ENCODE results near the gene IL37.
"Not testable (repeated sequence)": the region's sequence is repeated elsewhere in the genome, so short reads cannot be mapped to it uniquely, and the experiment has no call there.

Gene IL37

DNA sequence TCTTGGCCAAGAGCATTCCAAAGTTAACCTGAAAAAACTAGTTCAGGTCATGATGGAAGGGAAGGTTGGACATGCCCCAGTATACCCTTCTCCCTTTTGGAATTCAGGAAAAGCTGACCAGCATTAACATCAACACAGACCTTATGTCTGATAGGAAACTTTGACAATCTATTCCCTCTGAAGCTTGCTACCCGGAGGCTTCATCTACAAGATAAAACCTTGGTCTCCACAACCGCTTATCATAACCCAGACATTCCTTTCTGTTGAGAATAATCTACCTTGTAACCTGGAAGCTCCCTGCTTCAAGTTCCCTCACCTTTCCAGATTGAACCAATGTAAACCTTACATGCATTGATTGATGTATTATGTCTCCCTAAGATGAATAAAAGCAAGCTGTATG lies 24.7 kb upstream of the IL37 start:
- no peak for DNase-seq
- in situ Hi-C loops (cut with MboI; ENCODE audit: low pct_unique_long_range_greater_than_20kb, low sequenced_read_pairs): no loop called here

DNA sequence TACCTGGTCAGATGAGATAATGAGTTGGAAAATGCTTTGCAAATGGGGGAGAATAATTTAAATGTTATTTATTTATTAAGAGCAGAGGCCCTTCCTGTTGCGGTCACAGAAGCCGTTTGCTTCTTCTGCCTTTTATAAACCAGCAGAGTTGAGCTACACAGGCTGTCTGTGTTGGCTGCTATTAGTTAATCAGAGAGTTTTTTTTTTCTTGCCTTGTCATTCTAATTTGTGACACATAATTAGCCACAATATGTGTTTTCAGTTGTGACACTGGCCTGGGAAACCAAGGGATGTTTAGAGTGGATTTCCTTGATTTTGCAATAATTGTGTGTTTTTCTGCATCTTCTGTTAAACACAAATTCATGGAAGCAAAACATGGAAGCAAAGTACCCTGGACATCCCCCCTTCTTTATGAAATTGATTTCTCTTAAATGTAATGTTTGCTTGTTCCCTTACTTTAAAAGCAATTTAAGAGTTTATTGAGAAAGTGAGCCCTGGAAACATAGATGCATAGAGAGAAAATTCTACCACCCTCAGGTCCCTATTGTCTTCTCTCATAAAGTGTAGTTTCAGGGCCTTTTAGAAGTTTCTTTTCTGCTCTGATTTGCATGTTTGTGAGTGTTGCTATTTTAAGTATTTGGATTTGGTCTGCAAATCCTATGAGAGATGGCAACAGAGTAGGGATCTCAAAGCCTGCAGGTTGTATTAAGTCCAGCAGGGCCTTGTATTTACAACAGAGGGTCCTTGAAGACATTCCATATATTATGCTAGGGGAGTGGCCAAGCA lies 22.8 kb upstream of the IL37 start:
- no peak for DNase-seq
- in situ Hi-C loops (cut with MboI; ENCODE audit: low pct_unique_long_range_greater_than_20kb, low sequenced_read_pairs): no loop called here

DNA sequence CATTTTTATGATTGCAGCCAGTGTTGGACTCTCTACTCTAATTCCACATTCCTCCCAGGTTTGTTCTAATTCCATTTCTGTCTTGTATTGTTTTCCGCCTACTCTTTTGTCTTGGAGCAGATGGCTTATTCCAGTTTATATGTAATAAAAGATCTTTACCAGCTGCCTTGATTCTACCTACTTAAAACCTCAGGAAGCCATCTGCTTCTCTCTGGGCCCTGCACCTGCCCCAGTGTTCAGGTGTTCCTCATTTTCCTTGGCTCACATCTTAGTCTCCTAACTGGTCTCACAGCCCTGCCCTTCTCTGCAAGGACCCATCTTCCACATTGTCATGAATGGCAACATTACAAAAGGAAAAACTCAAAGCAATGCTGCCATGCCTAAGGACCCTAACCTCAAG lies 21.0 kb upstream of the IL37 start:
- in situ Hi-C loops (cut with MboI; ENCODE audit: low pct_unique_long_range_greater_than_20kb, low sequenced_read_pairs): no loop called here
- DNase-seq: no peak

DNA sequence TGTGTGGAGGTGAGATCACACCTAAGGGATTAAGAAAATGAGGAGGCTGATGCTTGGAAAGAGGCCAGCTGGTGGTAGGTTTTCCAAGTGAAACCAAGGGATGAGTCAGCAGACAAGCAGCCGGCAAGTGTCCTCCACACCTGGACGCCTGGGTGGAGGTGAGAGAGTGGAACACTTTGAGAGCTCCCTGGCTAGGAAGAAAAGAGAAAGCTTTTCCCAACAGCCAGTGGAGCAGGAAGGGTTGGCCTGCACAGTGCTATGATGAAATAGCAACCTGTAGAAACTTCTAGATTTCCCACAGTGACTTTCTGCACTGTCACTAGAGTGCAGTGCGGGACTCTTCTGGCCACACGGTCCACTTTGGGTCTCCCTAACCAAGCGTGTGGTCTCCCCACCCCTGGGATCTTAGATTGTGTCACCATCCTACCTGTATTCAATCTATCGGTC lies 19.6 kb upstream of the IL37 start:
- DNase-seq: no peak
- in situ Hi-C loops (cut with MboI; ENCODE audit: low pct_unique_long_range_greater_than_20kb, low sequenced_read_pairs): no loop called here

DNA sequence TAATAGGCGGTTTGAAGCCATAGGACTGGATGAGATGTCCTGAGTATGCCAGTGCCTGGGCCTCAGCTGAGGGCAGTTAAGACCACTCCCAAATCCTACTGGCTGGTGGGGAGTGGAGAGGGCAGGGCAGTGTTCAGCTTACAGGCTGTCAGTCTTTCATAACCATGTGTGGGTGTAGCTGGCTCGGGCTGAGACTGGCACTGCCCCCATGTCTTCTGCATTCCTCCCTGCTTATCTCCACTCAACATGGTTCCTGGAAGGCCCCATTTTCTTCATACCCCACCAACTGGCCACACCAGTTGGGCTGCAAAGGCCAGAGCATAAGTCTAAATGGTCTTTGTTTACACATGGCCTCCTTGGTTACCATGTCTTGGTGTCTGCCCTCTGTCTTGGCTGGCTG lies 17.2 kb upstream of the IL37 start:
- in situ Hi-C loops (cut with MboI; ENCODE audit: low pct_unique_long_range_greater_than_20kb, low sequenced_read_pairs): no loop called here
- DNase-seq: no peak

DNA sequence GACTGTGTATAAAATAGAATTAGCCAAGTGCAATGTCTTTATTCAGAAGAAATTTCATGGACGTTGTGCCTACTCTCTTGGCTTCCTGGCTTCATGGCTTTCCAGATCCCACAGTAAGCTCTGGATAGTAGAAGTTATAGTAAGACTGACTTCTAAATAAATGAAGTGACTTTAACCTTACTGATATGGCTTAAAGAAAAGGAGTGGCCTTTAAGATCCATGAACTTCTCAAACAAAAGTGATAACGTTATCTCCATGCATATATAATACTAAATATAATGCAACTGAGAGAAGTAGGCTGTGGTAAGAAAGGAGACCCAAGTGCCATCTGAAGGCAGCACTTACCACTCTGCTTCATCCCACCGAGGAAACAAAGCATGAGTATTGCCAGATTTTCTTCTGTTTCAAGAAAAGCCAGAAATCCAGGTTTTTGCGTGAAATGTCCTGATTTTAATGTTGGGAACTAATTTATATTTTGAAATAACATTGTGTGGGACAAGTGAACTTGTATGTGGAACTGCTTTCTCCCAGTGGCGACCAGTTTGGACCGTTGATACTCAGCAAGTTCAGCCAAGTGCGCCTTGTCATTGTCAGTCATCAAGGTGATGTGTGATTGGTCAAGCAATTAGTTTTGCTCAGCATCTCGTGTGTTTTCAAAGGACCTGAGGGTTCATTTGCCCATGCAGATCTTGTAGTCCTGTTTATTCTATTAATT lies 13.9 kb upstream of the IL37 start:
- DNase-seq: no peak
- in situ Hi-C loops (cut with MboI; ENCODE audit: low pct_unique_long_range_greater_than_20kb, low sequenced_read_pairs): no loop called here

DNA sequence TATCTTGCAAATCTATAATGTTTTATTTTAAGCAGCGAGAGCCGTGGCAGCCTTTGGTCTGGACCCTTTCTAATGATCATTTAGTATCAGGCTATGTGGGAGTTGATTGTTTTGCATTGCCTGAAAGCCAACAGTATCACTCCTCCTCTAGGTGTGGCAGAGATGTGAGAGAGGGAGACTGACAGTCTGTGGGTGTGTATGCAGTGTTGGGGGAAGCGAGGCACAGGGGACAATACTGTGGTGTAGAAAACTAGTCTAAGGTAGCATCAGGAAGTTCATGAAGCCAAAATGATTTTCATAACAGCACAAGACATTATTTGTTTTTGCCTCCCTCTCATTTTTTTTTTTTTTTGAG lies 13.4 kb upstream of the IL37 start:
- DNase-seq: no peak
- in situ Hi-C loops (cut with MboI; ENCODE audit: low pct_unique_long_range_greater_than_20kb, low sequenced_read_pairs): no loop called here

DNA sequence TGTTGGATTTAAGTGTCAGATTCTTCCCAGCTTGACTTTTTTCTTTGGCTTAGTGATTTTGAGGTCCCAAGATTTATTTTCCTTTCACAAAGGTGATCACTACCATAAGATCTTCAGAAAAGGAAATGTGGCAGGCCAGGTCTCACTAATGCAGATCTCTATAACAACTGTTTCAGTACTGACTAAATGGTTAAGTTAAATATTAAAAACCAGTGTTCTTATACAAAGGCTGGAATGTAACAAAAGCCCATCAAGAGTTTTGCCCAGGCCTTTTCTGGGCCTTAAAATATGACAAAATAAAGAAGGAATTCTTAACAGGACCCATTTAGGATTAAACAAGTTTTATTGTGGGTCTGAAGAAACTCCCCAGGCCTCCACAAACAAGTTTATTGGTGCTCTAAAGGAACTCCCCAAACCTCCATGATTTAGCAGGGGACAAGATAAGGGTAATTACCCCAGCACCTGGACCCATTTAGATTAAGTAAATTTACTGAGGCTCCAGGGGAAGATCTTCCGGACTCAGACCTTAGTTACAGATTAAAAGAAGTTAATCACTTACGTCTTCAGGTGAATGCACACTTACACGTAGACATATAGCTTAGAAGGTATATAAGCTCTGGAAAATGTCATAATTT lies 9.4 kb upstream of the IL37 start:
- in situ Hi-C loops (cut with MboI; ENCODE audit: low pct_unique_long_range_greater_than_20kb, low sequenced_read_pairs); DNase-seq: not testable (repeated sequence)

DNA sequence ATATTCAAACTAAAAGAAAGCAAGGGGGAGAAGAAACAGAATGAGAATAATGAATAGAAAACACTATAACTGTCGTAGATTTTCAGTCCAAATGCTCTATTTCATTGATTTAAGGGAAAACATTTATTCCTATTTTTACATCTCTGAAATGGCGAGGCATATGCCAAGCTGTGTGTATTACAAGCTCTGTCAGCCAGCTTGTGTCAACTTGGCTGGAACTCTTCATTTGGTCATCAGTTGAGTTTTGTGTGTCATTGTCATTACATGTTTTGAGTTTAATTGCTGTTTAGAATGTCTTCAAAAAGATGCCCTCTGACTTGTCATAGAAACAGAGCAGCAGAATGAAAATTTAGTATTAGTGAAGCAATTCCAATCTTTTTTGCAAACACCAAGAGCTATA lies 8.1 kb upstream of the IL37 start:
- no peak for DNase-seq
- in situ Hi-C loops (cut with MboI; ENCODE audit: low pct_unique_long_range_greater_than_20kb, low sequenced_read_pairs): no loop called here

DNA sequence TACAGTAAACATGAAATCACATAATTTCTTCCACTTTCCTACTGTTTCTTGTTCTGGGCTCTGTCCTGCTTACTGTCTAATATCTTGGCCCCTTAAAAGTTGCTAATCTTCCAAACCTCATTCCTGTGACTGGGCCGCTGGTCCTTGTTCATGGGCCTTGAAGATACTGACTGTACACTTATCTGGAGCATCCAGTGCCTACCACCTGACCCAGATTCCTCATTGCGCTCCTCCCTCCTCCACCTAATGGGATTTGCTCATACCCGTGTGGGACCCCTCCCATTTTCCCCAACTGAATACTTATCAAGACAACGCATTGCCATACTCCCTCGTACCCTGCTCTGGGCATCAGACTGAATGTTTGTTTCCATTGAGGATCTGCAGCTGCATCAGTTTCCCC lies 6.1 kb upstream of the IL37 start:
- in situ Hi-C loops (cut with MboI; ENCODE audit: low pct_unique_long_range_greater_than_20kb, low sequenced_read_pairs): no loop called here
- DNase-seq: no peak

DNA sequence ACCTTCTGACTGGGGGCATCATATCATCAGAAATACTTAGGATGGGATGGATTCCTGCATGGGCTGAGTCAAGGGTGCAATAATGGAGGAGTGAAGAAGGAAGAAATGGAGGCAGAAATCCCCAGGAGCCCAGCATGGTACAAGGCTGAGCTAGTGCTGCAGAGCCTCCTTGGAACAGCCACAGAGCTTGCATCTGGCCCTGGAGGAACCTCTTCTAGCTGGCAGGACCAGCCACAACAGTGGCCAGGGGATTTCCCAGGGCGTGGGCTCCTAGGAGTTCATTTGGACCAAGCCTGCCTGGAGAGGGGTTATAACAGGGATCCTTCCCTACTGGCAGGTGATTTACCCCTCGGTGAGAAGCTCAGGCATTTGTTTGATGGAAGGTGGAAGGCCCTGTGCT lies 4.7 kb upstream of the IL37 start:
- in situ Hi-C loops (cut with MboI; ENCODE audit: low pct_unique_long_range_greater_than_20kb, low sequenced_read_pairs): no loop called here
- DNase-seq: no peak

DNA sequence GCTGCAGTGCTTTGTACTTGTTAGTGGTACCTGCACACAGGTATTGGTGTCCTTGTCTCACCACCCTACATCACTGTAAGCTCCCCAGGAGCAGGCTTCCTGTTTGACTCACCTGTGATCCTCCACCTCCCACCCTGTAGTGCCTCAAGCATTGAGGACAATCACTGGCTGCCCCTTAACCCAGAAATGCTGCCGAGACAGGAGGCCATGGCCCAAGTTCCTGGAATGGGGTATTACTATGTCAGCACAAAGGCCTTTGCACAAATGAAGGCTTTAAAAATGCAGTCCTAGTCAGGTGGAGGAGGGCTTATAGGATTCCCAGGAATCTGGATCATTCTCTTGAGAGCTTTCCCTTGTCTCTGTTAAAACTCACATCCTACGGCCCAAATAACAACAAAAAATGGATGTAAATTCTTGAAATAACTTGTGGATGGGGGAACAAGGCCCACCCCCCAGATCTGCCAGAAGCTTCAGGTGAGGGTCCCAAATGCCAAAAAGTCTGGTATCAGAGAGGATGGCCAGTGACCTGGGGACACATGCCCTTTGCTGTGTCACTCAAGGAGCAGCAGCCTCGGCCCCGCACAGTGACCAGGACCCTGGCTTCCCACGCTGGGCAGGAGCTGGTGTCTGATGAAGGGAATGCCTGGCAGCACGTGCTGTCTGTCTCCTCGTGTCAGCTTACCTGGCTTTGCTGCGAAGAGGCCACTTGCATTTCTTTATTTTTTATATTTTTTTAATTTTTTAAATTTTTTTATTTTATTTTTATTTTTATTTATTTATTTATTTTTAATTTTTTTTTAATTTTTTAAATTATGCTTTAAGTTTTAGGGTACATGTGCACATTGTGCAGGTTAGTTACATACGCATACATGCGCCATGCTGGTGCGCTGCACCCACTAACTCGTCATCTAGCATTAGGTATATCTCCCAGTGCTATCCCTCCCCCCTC lies 3.7 kb upstream of the IL37 start:
- DNase-seq: no peak
- in situ Hi-C loops (cut with MboI; ENCODE audit: low pct_unique_long_range_greater_than_20kb, low sequenced_read_pairs): no loop called here

DNA sequence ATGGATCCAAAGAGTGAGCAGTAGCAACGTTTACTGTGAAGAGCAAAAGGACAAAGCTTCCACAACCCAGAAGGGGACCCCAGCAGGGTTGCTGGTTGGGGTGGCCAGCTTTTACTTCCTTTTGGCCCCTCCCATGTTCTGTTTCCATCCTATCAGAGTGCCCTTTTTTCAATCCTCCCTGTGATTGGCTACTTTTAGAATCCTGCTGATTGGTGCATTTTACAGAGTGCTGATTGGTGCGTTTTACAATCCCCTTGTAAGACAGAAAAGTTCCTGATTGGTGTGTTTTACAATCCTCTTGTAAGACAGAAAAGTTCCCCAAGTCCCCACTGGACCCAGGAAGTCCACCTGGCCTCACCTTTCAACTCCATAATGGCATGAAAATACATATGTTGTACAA lies 2.4 kb upstream of the IL37 start:
- in situ Hi-C loops (cut with MboI; ENCODE audit: low pct_unique_long_range_greater_than_20kb, low sequenced_read_pairs): not testable (repeated sequence)

DNA sequence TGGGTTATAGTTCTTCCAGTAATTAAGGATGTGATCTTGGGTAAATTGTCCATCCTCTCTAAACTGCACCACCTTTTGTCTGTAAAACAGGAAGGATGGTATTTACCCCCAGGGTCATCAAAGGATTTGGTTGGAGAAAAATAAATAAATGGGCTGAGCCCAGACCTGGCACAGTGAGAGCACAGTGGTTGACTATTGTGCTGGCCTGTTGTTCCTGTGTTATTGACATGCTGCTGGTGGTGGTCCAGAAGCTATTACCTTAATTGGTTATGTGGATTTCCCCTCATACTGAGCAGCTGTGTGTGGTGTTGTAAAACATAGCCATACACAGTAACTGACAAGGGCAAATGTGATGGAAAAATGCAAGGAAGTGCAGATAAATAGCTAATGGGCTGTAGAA lies 746 bp upstream of the IL37 start:
- DNase-seq: no peak
- in situ Hi-C loops (cut with MboI; ENCODE audit: low pct_unique_long_range_greater_than_20kb, low sequenced_read_pairs): no loop called here

More for the DNA sequence above, 2.4 kb upstream of the IL37 start:
- DNase-seq: not testable (repeated sequence)

DNA sequence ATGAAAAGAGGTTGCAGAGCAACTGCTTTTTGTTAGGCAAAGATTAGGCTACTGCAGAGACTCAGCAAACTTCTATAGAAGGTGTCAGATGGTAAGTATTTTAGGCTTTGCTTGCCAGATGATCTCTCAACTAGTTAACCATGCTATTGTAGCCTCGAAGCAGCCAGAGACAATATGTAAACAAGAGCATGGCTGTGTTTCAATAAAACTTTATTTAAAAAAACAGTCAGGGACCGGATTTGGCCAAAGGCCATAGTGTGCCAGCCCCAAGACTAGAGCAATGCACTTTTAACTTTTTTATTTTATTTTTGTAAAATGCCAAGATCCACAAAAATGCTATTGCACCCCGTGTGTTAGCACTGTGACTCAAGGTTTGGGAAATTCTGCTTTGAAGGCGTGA lies 1.4 kb downstream of the IL37 start:
- no peak for DNase-seq
- in situ Hi-C loops (cut with MboI; ENCODE audit: low pct_unique_long_range_greater_than_20kb, low sequenced_read_pairs): no loop called here

DNA sequence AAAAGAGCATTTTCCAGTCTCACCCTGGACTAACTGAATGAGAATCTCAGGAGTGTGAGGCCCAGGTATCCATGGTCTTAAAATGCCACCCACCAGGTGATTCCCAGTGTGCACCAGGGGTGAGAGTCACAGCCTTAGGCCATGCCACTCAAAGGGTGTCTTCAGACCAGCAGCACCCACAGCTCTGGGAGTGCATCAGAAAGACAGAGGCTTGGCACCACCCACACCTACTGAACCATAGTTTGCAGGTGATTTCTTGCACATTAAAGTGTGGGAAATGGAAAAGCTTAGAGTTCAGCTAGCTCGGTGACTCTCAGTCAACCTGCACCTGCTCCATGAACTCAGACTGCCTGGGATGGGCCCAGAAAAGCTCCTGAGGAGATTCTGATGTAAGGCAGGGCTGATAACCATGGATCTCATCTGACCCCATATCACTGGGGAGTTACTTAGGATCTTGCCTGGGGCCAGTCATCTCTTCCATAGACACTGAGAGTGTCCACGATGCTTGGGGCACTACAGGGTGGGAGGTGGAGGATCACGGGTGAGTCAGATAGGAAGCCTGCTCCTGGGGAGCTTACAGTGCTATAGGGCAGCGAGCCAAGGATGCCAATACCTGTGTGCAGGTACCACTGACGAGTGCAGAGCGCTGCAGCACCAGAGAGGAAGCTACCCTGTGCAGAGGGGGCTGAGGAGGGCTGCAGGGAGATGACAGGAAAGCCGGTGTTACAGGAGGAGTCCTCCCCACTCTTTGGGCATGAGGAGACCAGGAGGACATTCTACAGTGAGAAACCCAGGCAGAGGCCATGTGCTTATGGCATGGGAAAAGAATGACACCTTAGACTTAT lies 4.6 kb downstream of the IL37 start:
- DNase-seq: no peak
- in situ Hi-C loops (cut with MboI; ENCODE audit: low pct_unique_long_range_greater_than_20kb, low sequenced_read_pairs): no loop called here

DNA sequence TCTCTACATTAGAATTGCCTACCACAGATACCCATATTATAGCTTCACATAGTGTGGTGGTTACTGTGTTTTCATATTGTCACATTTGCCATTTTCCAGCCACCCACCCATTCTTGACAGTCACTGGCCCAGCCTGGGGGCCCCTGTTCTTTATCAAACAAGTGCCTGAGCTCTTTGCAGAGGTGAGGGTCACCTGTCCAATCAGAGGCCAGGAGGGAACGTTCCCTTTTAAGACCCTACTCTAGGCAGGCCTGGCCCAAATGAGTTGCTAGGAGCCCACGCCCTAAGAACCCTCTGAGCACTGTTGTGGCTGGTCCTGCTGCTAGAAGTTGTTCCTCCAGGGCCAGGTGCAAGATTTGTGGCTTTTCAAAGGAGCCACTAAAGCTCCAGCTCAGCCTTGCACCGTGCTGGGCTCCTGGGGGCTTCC lies 5.2 kb downstream of the IL37 start:
- no peak for DNase-seq
- in situ Hi-C loops (cut with MboI; ENCODE audit: low pct_unique_long_range_greater_than_20kb, low sequenced_read_pairs): no loop called here

DNA sequence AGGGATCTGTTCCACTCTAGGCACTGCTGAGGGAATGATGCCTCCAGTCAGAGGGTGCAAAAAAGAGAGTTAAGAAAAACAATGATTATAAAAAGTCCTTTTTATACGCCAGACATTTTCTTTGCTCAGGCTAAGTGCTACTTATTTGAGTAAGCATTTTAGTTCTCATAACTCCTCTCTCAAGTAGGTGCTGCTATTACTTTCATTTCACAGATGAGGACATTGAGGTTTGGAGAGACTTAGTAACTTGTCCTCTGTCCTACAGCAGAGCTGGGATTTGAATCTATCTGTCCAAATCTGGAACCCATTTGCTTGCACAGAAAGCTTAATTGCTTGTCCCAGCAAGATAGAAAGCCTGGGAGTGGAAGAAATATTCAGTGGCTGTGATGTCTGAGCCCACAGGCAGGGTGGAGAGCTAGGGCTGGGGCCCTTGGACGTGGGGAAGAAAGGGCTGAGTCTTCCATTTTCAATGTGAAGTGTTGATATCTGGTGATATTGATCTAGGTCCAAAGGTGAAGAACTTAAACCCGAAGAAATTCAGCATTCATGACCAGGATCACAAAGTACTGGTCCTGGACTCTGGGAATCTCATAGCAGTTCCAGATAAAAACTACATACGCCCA lies 5.8 kb downstream of the IL37 start:
- DNase-seq: no peak
- in situ Hi-C loops (cut with MboI; ENCODE audit: low pct_unique_long_range_greater_than_20kb, low sequenced_read_pairs): no loop called here
